K562 (cell line): Measurements from ENCODE around the gene PARD6B. TPM values are rescaled to one million over a fixed set of nuclear protein-coding genes. Genes with fewer than 3 reads are reported as not detected.

ENCODE experiments used
- E2F3 ChIP-seq: fragments of 250-450 bp; sonication (Bioruptor Pico); IDR thresholded peaks from 2 replicates; pipeline ENCODE4 v1.4.0; 2020; ENCODE audit warnings: mild to moderate bottlenecking
- MBD2 ChIP-seq: sonication (generic); IDR thresholded peaks from 2 replicates; pipeline ENCODE4 v1.6.1; 2016; ENCODE audit warnings: low read depth, borderline replicate concordance
- NFXL1 ChIP-seq: fragments of 450-650 bp; formaldehyde crosslinking; IDR thresholded peaks from 2 replicates; pipeline ENCODE4 v1.4.0; 2021; ENCODE audit warnings: mild to moderate bottlenecking
- NFYB ChIP-seq: IDR thresholded peaks from 2 replicates; pipeline ENCODE4 v1.6.1; 2011; ENCODE audit warnings: mild to moderate bottlenecking, moderate library complexity; ENCODE audit not compliant: insufficient read length; ENCODE audit errors: extremely low read depth
- SMAD4 ChIP-seq: fragments of 250-450 bp; sonication (Bioruptor Pico); conservative IDR thresholded peaks from 2 replicates; pipeline ENCODE4 v1.8.0; 2021; ENCODE audit warnings: inconsistent platforms, mild to moderate bottlenecking, moderate library complexity
- TAF7 ChIP-seq: fragments of 450-650 bp; IDR thresholded peaks from 2 replicates; pipeline ENCODE4 v1.6.1; 2016; ENCODE audit warnings: missing genetic modification characterization, missing compliant biosample characterization
- TFAM ChIP-seq: fragments of 250-450 bp; sonication (Bioruptor Pico); conservative IDR thresholded peaks from 2 replicates; pipeline ENCODE4 v1.5.0; 2021; ENCODE audit warnings: mild to moderate bottlenecking, moderate library complexity
- ZNF184 ChIP-seq: sonication (generic); formaldehyde crosslinking; IDR thresholded peaks from 2 replicates; pipeline ENCODE4 v1.5.0; 2020; ENCODE audit warnings: missing genetic modification reagents
- polyA plus RNA-seq, 8 experiments: library from polyadenylated mRNA; depleted of rRNA in 4 of 8; stranded (reverse) in 5 of 8; unstranded in 3 of 8; fragments of >200 nt; fragmentation: Nextera tagmentation in 2 of 8; fragmentation: Illumina TruSeq in 1 of 8; extraction: Ambion mirVana in 2 of 8; extraction: Trizol in 1 of 8; gene quantifications; 2 replicates each; pipeline versions ENCODE4 v1.2.1 to v1.2.3, GENCODE V29; 2011 to 2014; ENCODE audit warnings: inconsistent platforms in 1 of 8, missing spikeins in 1 of 8
- total RNA-seq, 7 experiments: library from RNA; depleted of rRNA in 6 of 7; stranded (reverse); fragments of >200 nt in 6 of 7; fragmentation: Illumina TruSeq in 2 of 7; extraction: Trizol in 2 of 7; gene quantifications; 2 replicates each; pipeline versions ENCODE4 v1.2.1 to v1.2.3, GENCODE V29; 2011 to 2021; ENCODE audit warnings: low replicate concordance in 1 of 7
- TF ChIP-seq, protein P1 (sequence below): fragments of 150-350 bp; IDR thresholded peaks from 2 replicates; pipeline ENCODE4 v1.6.1; 2014; ENCODE audit warnings: low read depth, mild to moderate bottlenecking, low read length, borderline replicate concordance
- TF ChIP-seq, protein P2 (sequence below): IDR thresholded peaks from 2 replicates; pipeline ENCODE4 v1.6.1; 2011; ENCODE audit not compliant: insufficient read length; ENCODE audit errors: extremely low read depth
- TF ChIP-seq, protein P3 (sequence below): fragments of 450-650 bp; IDR thresholded peaks from one replicate; pipeline ENCODE4 v1.6.1; 2018; ENCODE audit warnings: mild to moderate bottlenecking, moderate library complexity; ENCODE audit not compliant: partially characterized antibody
- TF ChIP-seq, protein P4 (sequence below): sonication (generic); formaldehyde crosslinking; IDR thresholded peaks from 2 replicates; pipeline ENCODE4 v1.8.1; 2023; ENCODE audit warnings: mild to moderate bottlenecking, missing genetic modification reagents
- TF ChIP-seq, protein P5 (sequence below): sonication (generic); formaldehyde crosslinking; IDR thresholded peaks from 2 replicates; pipeline ENCODE4 v1.8.0; 2022; ENCODE audit warnings: mild to moderate bottlenecking, missing genetic modification reagents
- TF ChIP-seq, protein P6 (sequence below): sonication (generic); formaldehyde crosslinking; IDR thresholded peaks from 2 replicates; pipeline ENCODE4 v1.8.1; 2023; ENCODE audit warnings: mild to moderate bottlenecking, missing genetic modification reagents

The PARD6B gene
- total and polyA plus RNA-seq, 9 of the 15 experiments (the other 6 are each of a cell fraction or from before 2014, with no cell fraction given): 1.7 to 12.3 (median 5.5) TPM

DNA sequence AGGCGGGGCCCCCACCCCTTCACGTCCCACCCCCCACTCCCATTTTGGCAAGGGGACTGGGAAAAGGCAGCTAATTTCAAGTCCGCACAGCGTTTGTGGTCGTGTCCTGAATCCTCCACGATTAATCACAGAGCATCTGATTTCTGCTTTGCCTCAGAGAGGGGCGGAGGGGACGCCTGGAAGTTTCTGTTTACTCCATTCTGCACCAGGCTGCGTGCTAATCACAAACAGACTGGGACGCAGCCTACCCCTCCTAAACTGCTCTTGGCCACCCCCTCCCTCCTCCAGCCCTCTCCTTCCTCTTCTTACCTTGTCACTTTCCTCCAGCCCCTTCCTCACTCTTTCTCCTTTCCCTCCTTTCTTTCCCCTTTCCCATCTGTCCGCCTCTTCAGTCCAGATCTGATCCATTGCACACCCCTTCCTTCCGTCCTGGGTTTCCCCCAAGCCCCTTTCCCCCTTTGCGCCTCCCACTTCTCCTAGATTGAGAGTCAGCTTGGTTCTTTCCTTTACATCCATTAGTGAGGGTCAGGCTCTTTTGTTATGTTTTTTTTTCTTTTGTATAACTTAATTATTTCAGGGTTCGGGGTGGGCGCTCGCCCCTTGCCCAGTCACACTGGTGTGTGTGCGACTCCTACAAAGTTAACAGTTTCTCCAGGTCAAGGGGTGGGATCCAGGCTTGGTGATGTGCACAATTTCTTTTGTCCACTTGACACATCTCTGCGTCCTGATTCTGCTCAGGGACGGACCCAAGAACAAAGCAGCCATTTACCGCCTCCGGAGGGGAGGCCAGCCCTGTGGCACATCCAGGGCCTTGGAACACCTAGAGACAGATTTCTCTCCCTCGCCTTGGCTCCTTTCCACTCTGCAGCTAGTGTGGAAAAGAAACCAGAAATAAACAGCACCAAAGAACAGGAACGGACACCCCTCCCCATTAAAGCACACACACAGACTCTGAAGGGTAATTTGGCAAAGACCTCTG, 39.5 kb upstream of the PARD6B start (continued):
- TF ChIP-seq, protein P1, sequence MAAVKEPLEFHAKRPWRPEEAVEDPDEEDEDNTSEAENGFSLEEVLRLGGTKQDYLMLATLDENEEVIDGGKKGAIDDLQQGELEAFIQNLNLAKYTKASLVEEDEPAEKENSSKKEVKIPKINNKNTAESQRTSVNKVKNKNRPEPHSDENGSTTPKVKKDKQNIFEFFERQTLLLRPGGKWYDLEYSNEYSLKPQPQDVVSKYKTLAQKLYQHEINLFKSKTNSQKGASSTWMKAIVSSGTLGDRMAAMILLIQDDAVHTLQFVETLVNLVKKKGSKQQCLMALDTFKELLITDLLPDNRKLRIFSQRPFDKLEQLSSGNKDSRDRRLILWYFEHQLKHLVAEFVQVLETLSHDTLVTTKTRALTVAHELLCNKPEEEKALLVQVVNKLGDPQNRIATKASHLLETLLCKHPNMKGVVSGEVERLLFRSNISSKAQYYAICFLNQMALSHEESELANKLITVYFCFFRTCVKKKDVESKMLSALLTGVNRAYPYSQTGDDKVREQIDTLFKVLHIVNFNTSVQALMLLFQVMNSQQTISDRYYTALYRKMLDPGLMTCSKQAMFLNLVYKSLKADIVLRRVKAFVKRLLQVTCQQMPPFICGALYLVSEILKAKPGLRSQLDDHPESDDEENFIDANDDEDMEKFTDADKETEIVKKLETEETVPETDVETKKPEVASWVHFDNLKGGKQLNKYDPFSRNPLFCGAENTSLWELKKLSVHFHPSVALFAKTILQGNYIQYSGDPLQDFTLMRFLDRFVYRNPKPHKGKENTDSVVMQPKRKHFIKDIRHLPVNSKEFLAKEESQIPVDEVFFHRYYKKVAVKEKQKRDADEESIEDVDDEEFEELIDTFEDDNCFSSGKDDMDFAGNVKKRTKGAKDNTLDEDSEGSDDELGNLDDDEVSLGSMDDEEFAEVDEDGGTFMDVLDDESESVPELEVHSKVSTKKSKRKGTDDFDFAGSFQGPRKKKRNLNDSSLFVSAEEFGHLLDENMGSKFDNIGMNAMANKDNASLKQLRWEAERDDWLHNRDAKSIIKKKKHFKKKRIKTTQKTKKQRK: no peak
- TF ChIP-seq SMAD4 (CRISPR knock-in tag): no peak
- TF ChIP-seq, protein P2, sequence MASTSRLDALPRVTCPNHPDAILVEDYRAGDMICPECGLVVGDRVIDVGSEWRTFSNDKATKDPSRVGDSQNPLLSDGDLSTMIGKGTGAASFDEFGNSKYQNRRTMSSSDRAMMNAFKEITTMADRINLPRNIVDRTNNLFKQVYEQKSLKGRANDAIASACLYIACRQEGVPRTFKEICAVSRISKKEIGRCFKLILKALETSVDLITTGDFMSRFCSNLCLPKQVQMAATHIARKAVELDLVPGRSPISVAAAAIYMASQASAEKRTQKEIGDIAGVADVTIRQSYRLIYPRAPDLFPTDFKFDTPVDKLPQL: no peak
- TF ChIP-seq TFAM (CRISPR knock-in tag): no peak
- TF ChIP-seq, protein P3, sequence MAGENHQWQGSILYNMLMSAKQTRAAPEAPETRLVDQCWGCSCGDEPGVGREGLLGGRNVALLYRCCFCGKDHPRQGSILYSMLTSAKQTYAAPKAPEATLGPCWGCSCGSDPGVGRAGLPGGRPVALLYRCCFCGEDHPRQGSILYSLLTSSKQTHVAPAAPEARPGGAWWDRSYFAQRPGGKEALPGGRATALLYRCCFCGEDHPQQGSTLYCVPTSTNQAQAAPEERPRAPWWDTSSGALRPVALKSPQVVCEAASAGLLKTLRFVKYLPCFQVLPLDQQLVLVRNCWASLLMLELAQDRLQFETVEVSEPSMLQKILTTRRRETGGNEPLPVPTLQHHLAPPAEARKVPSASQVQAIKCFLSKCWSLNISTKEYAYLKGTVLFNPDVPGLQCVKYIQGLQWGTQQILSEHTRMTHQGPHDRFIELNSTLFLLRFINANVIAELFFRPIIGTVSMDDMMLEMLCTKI: no peak
- TF ChIP-seq E2F3 (CRISPR knock-in tag): no peak
- no peak for TF ChIP-seq MBD2
- TF ChIP-seq NFYB: no peak
- TF ChIP-seq TAF7 (tag): no peak
- TF ChIP-seq, protein P4, sequence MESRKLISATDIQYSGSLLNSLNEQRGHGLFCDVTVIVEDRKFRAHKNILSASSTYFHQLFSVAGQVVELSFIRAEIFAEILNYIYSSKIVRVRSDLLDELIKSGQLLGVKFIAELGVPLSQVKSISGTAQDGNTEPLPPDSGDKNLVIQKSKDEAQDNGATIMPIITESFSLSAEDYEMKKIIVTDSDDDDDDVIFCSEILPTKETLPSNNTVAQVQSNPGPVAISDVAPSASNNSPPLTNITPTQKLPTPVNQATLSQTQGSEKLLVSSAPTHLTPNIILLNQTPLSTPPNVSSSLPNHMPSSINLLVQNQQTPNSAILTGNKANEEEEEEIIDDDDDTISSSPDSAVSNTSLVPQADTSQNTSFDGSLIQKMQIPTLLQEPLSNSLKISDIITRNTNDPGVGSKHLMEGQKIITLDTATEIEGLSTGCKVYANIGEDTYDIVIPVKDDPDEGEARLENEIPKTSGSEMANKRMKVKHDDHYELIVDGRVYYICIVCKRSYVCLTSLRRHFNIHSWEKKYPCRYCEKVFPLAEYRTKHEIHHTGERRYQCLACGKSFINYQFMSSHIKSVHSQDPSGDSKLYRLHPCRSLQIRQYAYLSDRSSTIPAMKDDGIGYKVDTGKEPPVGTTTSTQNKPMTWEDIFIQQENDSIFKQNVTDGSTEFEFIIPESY (CRISPR knock-in tag): no peak
- no peak for TF ChIP-seq ZNF184 (CRISPR knock-in tag)
- TF ChIP-seq, protein P5, sequence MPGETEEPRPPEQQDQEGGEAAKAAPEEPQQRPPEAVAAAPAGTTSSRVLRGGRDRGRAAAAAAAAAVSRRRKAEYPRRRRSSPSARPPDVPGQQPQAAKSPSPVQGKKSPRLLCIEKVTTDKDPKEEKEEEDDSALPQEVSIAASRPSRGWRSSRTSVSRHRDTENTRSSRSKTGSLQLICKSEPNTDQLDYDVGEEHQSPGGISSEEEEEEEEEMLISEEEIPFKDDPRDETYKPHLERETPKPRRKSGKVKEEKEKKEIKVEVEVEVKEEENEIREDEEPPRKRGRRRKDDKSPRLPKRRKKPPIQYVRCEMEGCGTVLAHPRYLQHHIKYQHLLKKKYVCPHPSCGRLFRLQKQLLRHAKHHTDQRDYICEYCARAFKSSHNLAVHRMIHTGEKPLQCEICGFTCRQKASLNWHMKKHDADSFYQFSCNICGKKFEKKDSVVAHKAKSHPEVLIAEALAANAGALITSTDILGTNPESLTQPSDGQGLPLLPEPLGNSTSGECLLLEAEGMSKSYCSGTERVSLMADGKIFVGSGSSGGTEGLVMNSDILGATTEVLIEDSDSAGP (CRISPR knock-in tag): no peak
- TF ChIP-seq, protein P6, sequence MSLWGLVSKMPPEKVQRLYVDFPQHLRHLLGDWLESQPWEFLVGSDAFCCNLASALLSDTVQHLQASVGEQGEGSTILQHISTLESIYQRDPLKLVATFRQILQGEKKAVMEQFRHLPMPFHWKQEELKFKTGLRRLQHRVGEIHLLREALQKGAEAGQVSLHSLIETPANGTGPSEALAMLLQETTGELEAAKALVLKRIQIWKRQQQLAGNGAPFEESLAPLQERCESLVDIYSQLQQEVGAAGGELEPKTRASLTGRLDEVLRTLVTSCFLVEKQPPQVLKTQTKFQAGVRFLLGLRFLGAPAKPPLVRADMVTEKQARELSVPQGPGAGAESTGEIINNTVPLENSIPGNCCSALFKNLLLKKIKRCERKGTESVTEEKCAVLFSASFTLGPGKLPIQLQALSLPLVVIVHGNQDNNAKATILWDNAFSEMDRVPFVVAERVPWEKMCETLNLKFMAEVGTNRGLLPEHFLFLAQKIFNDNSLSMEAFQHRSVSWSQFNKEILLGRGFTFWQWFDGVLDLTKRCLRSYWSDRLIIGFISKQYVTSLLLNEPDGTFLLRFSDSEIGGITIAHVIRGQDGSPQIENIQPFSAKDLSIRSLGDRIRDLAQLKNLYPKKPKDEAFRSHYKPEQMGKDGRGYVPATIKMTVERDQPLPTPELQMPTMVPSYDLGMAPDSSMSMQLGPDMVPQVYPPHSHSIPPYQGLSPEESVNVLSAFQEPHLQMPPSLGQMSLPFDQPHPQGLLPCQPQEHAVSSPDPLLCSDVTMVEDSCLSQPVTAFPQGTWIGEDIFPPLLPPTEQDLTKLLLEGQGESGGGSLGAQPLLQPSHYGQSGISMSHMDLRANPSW (CRISPR knock-in tag): no peak
- no peak for TF ChIP-seq NFXL1 (CRISPR knock-in tag)
